GM12864 (cell line): ENCODE data around the gene MAU2.

ENCODE experiments used
- DNase-seq: peaks from one replicate; pipeline ENCODE4 v3.0.0-alpha.2; 2011; ENCODE audit warnings: low read depth
- H3K4me3 ChIP-seq: 2 replicates; pipeline ENCODE4 v1.5.1; 2011; ENCODE audit warnings: mild to moderate bottlenecking, low read depth, low read length, control low read depth
- TF ChIP-seq, protein P1 (sequence below): IDR thresholded peaks from 2 replicates; pipeline ENCODE4 v1.5.1; 2011; ENCODE audit warnings: low read depth, mild to moderate bottlenecking, moderate library complexity, low read length, control low read depth, inconsistent platforms; ENCODE audit errors: missing control alignments

Gene MAU2

DNA sequence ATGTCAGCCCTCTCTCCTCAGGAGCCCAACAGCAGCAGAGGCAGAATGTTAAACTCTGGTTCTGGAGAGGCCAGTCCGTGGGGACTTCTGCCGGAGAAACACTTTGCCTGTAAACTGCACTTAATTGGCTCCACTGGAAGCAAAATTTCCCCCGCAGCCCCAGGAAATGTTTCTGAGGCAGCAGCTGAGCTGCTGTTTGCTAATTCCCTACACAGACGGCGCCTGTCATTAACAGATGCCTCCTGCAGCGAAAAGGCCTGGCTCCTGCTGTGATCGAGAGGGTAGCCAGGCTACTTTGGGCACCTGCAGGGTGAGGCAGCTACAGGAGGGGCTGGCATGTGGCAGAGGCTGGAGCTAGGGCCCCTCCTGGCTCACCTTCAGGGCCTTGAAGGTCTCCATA is 42.3 kb upstream of the MAU2 start:
- no peak overlapping the region for H3K4me3 ChIP-seq
- DNase-seq = no peak

GRCh38 chr19:19279062-19279612 is 41.5 kb upstream of the MAU2 start:
- no peak for DNase-seq
- no peak overlapping the region for H3K4me3 ChIP-seq
- TF ChIP-seq, protein P1, sequence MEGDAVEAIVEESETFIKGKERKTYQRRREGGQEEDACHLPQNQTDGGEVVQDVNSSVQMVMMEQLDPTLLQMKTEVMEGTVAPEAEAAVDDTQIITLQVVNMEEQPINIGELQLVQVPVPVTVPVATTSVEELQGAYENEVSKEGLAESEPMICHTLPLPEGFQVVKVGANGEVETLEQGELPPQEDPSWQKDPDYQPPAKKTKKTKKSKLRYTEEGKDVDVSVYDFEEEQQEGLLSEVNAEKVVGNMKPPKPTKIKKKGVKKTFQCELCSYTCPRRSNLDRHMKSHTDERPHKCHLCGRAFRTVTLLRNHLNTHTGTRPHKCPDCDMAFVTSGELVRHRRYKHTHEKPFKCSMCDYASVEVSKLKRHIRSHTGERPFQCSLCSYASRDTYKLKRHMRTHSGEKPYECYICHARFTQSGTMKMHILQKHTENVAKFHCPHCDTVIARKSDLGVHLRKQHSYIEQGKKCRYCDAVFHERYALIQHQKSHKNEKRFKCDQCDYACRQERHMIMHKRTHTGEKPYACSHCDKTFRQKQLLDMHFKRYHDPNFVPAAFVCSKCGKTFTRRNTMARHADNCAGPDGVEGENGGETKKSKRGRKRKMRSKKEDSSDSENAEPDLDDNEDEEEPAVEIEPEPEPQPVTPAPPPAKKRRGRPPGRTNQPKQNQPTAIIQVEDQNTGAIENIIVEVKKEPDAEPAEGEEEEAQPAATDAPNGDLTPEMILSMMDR = no peak

More for the DNA sequence above, 42.3 kb upstream of the MAU2 start:
- TF ChIP-seq, protein P1 = no peak

DNA sequence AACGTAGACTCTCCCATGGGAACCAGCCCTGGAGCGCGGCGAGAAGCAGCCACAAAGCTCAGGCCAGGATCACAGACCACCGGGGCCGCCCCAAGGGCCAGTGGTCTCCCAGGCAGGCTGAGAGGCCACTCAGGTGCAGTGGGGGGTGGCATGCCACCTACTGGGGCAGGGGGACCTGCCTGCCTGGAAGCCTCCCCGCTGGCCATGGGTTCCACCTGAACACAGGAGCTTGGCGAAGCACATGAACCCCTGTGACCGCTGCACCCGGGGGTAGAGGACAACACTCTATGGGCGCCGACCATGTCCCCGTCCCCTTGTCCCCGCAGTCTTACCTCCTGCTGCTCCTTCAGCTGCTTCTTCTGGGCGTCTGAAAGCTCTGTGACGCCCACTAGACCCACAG is 40.8 kb upstream of the MAU2 start:
- TF ChIP-seq, protein P1 = no peak
- DNase-seq = no peak
- H3K4me3 ChIP-seq = no peak overlapping the region

- DNase-seq = no peak
- no peak overlapping the region for H3K4me3 ChIP-seq
- TF ChIP-seq, protein P1 = no peak
Observed at GRCh38 chr19:19280561-19280960, 40.1 kb upstream of the MAU2 start.

DNA sequence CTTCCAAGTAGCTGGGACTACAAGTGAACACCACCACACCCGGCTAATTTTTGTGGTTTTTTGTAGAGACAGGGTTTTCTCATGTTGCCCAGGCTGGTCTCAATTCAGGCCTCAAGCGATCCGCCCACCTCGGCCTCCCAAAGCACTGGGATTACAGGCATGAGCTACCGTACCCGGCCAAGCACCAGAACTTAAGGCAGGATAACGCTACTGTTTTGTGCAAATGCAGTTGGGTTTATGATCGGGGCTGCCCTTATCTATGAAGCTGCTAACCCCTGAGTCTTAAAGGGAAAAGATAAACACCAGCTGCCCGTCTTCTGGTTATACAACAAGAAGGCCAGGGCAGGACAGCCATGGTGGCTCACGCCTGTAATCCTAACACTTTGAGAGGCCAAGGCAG is 34.9 kb upstream of the MAU2 start:
- H3K4me3 ChIP-seq = no peak overlapping the region
- TF ChIP-seq, protein P1 = no peak
- DNase-seq = no peak

DNA sequence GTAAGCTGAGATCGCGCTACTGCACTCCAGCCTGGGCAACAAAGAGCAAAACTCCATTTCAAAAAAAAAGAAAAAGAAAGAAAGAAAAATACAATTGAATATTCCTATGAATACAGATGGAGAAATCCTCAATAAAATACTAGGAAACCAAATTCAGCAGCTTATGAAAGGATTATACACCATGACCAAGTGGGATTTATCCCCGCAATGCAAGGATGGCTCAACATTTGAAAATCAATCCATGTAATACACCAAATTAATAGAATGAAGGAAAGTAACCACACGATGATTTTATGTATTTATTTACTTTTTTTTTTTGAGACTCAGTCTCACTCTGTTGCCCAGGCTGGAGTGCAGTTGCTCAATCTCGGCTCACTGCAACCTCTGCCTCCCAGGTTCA is 28.0 kb upstream of the MAU2 start:
- H3K4me3 ChIP-seq = no peak overlapping the region
- DNase-seq = no peak
- TF ChIP-seq, protein P1 = no peak

GRCh38 chr19:19294914-19295313 is 25.7 kb upstream of the MAU2 start:
- no peak overlapping the region for H3K4me3 ChIP-seq
- TF ChIP-seq, protein P1 = no peak
- no peak for DNase-seq
